Activated T-helper 1 cell treated with Interleukin-2 at 50 U/mL for 16 hours (primary cell): ENCODE data around the gene FMNL2.
"Not testable (repeated sequence)": the region's sequence is repeated elsewhere in the genome, so short reads cannot be mapped to it uniquely, and the experiment has no call there.

Experiments used
- DNase-seq: peaks from one replicate; pipeline ENCODE4 v3.0.0-alpha.2; 2020; ENCODE audit warnings: low read depth

FMNL2 gene

DNA sequence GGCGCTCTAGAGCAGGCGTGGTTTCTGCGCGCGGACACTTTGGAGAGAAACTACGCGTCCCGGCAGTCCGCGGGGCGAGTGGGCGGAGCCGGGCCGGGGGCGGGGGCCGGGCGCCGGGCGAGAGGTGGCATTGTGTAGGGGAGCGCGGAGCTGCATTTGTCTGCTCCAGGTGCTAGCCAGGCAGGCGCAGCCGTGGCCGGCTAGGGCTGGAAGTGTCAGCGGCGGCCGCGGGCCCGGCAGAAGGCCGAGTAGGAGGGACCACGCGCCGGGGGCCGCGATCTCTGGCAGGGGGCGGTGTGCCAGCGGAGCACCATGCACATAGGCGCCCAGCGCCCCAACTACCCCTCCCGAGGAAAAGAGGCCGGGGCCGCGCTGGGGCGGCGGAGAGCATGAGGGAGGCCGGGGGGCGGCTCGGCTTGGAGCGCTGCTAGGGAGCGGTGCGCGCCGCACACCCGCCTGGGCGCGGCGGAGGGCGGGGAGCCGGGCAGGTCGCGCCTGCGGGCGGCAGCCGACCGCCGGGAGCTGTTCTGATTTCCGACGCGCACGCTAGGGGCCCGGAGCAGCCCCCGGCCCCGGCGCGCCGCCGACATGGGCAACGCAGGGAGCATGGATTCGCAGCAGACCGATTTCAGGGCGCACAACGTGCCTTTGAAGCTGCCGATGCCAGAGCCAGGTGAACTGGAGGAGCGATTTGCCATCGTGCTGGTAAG lies at the start of gene FMNL2:
Gene FMNL2, plus strand, starts transcription at position 159 of the 710 bp plus-strand sequence.
- DNase-seq = no peak

DNA sequence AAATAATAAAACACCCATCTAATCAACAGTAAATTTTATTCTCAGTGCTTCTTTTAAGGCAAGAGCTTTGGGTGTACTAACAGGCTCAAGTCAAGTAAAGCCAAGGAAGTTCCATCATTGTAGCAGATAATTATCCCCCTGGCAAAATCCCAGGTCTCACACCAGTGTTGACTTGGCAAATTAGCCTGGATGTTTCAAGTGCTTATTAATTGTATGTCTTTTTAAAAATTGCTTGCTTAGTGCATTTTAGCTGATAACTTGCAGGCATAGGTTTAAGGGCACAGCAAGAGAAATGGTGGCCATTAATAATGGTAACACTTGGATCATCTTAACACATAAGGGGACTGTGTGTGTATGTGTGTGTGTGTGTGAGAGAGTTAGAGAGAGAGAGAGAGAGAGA lies 42.0 kb upstream of the FMNL2 start:
- DNase-seq = no peak

DNA sequence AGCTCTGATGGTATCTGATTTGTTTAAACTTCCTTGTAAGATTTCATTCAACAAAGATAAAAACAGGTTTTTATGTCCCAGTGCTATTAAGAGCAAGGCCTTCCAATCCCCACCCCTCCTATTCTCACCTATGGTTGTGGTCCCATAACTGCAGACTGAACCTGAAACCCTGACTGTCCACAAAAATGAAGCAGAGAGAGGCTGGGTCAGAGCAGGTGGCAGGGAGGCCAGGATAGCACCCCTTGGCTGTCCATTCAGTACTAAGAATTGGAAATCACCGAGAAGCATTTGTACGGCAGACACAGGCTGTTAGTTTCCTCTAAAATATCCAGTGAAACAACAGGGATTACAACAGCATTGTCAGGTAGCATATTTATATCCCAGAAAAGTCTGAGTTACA lies 37.3 kb upstream of the FMNL2 start:
- no peak for DNase-seq

DNA sequence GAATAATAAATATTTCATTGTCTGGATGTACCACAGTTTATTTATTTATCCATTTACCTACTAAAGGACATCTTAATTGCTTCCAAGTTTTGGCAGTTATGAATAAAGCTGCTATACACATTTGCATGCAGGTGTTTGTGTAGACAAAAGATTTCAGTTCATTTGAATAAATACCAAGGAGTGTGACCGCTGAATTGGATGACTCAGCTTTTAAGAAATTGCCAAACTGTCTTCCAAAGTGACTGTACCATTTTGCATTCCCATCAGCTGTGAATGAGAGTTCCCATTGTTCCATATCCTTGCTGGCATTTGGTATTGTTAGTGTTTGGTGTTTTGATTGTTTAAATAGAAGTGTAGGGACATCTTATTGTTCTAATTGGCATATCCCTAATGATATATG lies 36.2 kb upstream of the FMNL2 start:
- no peak for DNase-seq

DNA sequence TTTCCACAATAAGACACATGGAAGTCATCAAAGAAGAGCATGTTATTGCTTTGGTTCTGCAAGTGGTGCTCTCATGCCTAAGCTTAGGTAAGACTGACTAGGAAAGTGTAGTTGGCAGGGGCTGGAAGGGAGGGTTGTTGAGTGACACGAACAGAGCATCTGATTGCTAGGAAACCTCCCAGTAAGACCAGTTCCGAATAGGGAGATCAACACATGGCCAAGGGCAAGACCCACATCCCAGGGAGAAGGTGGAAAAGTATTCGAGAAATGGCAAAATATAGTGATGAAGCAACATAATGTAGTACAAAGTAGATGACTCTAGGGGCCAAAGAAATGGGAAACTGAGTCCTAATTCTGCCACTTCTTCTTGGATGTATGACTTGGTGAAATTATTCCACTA lies 33.8 kb upstream of the FMNL2 start:
- no peak for DNase-seq

DNA sequence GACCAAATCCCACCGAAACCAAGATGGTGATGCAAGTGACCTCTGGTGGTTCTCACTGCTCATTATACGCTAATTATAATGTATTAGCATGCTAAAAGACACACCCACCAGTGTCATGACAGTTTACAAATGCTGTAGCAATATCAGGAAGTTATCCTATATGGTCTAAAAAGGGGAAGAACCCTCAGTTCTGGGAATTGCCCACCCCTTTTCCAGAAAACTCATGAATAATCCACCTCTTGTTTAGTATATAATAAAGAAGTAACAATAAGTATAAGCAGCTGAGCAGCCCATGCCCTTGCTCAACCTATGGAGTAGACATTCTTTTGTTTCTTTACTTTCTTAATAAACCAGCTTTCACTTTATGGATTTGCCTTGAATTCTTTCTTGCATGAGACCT lies 31.0 kb upstream of the FMNL2 start:
- DNase-seq = no peak

DNA sequence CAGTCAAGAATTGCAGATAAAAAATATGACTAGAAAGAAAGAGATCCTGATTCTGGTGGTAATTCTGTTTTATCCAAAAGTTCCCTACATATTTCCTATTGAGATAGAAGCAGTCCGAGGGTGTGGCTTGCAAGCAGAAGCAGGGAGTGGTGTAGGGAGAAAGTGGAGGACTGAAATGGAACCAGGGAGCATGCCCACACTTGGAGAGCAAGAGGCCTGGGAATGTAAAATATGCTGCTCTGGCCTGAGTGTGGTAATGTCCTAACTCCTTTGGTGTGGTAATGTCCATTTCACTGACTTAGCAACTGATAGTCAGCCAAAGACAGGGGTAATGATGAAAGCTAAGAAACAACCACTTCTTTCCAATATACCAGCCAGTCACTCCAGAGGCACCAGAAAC lies 30.1 kb upstream of the FMNL2 start:
- no peak for DNase-seq

DNA sequence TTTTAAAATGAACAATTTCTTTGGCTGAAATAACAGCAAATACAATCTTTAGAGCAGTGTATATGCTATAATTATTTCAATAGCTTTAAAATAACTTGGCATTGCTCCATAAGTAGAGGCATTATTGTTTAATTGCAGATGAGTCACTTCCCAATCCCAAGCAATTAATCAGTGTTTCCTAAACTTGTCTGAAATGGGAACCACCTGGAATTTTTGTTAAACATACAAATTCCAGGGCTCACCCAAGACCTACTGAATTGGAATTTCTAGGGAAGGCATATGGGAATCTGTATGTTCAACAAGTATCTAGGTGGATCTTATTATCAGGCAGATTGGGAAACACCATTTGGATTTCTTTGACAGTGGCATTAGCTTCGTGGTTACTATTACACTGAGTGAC lies 27.1 kb upstream of the FMNL2 start:
- DNase-seq = no peak

DNA sequence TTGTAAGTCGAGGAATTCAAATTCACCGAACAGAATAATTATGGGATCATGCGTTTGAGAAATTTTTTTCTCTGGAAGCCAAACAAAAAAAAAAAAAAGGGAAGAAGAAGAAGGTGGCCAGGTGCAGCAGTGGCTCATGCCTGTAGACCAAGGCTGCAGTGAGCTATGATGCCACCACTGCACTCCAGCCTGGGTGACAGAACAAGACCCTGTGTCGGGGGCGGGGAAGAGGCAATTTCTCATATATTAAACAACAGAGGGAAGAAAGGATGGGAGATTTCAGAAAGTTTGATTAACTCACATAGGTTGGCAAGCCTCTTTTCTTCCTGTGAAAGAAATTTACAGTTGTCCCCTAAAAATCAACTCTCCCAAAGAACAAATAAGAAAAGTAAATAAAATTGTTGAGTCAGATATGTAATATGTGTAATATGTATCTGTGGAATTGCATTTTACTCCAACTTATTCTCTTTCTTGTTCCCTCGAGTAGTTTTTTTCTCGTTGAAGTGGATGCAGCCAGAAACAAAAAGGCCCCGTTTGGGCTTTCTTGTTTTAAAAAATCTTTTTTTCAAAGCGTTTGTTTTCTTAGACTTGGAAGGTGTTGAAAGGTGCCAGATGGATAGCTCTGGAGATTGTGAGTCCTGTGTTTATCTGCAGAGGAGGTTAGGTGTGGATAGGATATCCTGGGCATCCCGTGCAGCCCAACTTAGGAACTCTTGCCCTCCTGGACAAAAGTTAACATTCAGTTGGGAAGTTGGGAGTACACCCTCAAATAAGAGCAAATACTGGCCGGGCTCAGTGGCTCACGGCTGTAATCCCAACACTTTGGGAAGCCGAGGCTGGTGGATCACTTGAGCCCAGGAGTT lies 25.4 kb upstream of the FMNL2 start:
- no peak for DNase-seq

DNA sequence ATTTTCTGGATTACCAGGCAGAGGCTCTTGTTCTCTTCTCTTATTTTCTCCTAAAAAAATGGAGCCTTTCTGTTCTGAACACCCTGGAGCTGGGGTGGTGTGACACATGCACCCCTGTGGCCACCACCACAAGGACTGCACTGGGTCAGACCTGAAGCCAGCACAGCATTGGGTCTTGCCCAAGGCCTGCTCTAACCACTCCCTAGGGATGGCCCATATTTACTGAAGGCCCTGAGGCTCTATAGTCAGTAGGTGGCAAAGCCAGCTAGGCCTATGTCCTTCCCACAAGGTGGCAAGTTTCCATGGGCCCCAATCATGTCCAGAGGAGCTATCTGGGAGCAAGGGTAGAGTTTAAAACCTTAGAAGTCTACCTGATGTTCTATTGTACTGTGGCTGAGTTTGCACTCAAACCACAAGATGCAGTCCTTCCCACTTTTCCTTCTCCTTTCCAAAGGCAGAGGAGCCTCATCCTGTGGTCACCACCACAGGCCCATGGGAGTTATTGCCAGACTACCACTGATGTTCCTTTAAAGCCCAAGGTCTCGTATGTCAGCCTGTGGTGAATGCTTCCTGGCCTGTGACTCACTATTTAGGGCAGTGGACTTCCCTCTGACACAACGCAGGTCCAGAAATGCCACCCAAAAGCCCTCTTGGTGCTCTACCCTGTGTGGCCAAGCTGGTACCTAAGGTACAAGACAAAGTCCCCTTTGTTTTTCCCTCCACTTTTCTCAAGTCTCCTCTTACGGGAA lies 15.0 kb upstream of the FMNL2 start:
- no peak for DNase-seq

DNA sequence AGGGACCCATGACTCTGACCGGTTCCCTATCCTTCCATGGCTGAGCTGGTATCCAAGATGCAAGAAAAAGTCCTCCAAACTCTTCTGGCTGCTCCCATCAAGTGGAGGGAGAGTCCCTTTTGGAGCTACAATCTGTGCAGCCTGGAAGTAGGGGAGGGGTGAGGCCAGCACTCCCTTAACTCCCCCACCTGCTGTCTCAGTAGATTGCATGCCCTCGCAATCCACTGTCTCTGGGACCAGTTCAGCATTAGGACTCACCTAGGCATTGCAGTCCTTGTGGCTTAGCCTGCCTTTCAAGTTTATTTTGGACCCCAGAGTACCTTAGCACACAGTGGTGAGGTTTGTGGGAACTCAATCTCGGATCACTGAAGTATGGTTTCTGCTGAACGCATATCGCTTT lies 14.2 kb upstream of the FMNL2 start:
- DNase-seq = no peak

DNA sequence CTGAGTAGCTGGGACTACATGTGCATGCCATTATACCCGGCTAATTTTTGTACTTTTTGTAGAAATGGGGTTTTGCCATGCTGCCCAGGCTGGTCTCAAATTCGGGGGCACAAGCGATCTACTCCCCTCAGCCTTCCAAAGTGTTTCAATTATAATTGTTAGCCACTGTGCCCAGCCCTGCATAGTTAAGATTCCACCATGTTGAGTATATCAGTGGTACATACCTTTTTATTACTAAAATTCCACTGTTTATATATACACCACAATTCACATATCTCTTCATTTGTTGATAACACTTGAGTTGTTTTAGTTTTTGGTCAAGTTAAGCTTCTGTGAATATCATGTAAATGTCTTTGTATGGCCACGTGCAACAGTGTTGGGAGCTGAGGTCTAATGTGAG lies 12.8 kb upstream of the FMNL2 start:
- no peak for DNase-seq

DNA sequence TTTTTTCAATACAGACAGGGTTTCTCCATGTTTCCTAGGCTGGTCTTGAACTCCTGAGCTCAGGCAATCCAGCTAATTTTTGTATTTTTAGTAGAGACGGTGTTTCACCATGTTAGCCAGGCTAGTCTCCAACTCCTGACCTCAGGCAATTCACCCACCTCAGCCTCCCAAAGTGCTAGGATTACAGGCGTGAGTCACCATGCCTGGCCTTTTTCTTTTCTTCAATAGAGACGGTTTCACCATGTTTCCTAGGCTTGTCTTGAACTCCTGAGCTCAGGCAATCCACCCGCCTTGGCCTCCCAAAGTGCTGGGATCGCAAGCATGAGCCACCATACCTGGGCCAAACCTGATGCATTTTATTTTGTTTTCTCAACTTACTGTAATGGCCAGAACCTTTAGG lies 9.8 kb upstream of the FMNL2 start:
- not testable (repeated sequence) for DNase-seq

DNA sequence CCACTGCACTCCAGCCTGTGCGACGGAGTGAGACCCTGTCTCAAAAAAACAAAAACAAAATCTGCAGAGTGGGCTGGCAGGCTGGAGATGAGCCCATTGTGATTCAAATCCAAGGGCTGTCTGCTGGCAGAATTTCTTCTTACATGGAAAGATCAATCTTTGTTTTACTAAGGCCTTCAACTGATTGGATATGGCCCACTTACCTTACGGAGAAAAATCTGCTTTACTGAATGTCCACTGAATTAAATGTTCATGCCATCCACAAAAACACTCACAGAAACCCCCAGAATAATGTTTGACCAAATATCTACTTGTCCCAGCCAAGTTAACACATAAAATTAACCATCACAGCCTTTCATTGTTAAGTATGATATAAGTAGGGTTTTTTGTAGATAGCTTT lies 8.3 kb upstream of the FMNL2 start:
- DNase-seq = no peak

DNA sequence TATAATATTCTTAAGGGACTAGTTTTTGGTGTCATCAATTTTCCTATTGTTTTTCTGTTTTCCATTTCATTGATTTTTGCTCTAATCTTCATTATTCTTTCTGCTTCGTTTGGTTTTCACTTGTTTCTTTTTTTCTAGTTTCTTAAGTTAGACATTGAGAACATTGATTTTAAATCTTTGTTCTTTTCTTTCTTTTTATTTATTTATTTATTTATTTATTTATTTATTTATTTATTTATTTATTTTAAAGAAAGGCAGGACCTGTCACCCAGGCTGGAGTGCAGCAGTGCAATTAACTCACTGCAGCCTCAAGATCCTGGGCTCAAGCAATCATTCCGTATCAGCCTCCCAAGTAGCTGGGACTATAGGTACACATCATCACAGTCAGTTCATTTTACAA lies 7.0 kb upstream of the FMNL2 start:
- DNase-seq = no peak

DNA sequence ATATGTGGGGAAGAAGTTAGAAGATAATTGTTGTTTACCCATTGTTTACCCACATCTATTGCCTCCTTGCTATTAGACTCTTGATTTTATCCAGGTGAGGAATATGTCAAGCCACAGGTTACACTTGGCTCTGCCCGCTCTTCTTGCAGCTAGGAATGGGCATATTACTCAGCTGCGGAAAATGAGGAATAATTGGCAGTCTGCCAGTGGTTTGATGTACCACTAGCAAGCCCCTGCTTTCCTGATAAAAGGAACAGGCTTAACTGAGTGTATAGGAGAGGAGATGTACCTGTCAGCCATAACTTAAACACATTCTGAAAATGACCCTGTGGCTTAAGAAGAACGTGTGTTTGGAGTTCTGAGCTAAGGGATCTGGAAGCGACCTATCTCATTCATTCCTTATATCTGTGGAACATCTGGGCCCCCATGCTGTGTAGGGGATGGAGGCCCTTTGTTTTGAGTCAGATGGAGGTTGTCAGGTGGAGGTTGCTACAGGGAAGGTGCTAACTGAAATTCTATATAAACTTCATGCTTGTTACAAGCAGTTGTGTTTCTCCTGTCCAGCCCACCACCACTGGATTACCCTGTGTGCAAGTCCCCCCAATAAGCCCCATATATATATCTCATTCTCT lies 4.6 kb upstream of the FMNL2 start:
- DNase-seq = no peak

DNA sequence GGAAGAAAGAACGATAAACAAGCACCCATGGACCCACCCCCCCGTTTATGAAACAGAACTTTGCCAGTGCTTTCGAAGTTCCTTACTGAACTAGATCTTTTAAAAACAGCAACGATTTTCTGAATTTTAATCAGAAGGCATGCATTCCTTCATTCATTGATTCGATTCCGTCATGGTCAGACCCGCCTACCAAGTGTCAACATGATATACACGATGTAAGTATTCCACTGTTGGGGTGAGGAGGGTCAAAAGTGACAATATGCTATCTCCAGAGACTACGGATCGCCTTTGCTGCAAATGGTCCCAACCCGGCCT lies 316 bp upstream of the FMNL2 start:
- no peak for DNase-seq

DNA sequence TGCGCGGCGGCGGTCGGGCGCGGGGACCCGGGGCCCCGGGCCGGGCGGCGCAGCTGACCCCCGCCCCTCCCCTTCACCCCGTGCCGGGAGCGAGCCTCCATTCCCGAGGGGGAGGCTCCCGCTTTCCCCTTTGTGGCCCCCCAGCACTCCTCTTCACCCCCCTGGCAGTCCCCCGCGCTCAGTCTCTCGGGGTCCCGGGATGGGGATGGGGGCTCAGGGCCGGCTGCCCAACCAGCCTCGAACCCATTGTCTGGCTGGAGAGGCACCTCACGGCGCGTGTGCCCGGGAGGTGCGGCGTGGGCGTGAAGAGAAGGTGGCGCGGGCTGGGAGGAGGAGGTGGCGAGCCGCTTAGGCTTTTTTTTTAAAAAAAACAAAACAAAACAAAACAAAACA lies 748 bp downstream of the FMNL2 start:
- DNase-seq = no peak

DNA sequence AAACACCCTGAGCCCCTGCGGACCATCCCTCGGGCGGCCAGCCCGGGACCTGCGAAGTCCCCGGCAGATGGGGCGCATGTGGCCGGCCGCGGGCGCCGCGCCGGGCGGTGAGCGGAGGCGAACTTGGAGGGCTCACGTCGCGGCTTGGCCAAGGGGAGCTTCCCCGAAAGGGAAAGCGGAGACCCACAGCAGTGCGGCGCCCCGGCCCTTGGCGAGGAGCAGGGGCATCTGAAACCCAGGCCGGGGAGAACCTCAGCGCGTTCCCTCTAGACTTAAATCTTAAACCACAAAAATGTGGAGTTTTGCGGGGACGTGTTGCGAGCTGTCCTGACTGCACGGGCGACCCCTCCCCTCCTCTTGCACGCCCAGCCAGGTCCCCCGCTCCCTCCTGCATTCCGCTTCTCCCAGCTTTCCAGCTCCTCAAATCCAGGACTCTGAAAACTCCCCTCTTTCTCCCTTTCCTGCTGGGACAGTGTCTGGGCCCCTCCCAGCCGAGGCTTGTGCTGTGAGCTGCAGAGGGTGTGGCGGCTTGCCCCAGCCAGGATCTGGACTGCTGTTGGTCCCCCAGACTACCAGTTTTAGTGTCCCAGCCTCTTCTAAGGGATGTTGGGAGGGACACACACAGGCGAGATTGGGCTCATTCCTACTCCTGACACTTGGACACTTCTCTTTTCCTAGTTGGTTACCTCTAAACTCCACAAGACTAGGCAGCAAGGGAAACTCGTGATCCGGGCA lies 1.3 kb downstream of the FMNL2 start:
- DNase-seq = no peak

DNA sequence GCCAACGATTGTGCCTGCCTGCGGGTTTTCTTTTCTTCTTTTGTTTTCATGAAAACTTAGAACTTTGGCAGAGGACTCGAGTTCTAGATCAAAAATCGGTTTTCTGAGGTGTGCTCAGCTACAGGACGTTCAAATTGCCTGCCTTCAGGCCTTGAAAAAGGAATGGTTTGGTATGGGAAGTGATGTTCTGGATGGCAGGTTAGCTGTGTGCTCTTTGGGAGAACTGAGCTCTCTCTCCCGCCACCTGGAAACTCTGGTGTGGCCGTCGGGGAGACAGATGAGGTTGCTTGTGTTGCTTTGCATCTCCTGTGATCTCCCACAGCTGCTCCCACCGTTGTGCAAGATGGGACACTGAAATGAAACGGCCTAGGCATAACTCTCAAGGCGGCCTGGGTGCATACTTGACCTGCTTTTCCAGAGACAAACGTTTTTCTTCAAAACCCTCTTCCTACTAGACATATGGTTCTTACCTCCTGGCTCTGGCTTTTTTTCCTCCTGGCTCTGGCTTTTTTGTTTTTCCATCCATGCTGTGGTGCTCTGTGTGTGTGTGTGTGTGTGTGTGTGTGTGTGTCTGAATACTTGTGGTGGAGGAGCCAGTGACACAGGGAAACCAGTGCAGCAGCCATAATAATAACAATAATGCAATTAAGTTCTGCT lies 2.0 kb downstream of the FMNL2 start:
- DNase-seq = no peak

DNA sequence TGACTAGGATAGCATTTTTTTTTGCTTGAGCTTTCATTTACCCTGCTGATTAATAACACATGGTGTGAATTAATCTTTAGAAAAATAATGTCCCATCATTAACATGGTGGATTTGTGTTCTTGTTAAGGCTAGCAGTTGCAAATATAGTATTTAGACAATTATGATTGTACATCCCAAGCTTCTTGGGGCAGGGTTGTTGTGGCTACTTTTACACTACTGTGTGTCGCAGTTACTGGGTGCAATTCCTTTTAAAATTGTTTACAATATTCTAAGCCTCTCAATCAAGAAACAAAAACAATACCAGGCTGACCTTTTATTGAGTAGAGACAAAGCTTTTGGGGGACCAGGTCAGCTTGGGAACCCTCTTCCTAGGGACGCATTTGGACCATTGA lies 2.5 kb downstream of the FMNL2 start:
- no peak for DNase-seq
